Left lung (tissue), 10 donors: ENCODE measurements around the gene ZNF526. TPM values are rescaled to one million over a fixed set of nuclear protein-coding genes. Genes with fewer than 3 reads are reported as not detected.

ENCODE experiments used
- ATAC-seq: fragments of 200-7000 bp; cut with Tn5 transposase; one replicate; pipeline ENCODE4 v1.9.1; 2020; ENCODE audit warnings: moderate library complexity
- DNase-seq, 4 donors: peaks; one replicate each; pipeline ENCODE4 v3.0.0-alpha.2; 2013 to 2020
- H3K27ac ChIP-seq, 2 donors: fragments of 200-600 bp; sonication (generic) in 1 of 2; one replicate each; pipeline versions ENCODE4 v1.5.0 to v1.8.0; 2020 to 2021
- H3K27me3 ChIP-seq, 2 donors: fragments of 200-600 bp; sonication (generic) in 1 of 2; one replicate each; pipeline versions ENCODE4 v1.5.0 to v1.8.0; 2020 to 2021
- H3K36me3 ChIP-seq, 2 donors: fragments of 200-600 bp; sonication (generic) in 1 of 2; one replicate each; pipeline versions ENCODE4 v1.5.0 to v1.8.0; 2020 to 2021
- H3K4me1 ChIP-seq, 2 donors: fragments of 200-600 bp; one replicate each; pipeline ENCODE4 v1.8.0; 2021
- H3K4me3 ChIP-seq, 2 donors: fragments of 200-600 bp; sonication (generic) in 1 of 2; one replicate each; pipeline versions ENCODE4 v1.5.0 to v1.8.0; 2020 to 2021; ENCODE audit warnings: mild to moderate bottlenecking in 1 of 2
- H3K9me3 ChIP-seq, 2 donors: fragments of 200-600 bp; sonication (generic) in 1 of 2; one replicate each; pipeline versions ENCODE4 v1.5.0 to v1.8.0; 2020 to 2021
- intact Hi-C, 2 donors: fragments of 100-400 bp; cut with DNase I; formaldehyde crosslinking; loops; one replicate each; pipeline versions ENCODE4 v1.11.2 to v1.14.2; 2022
- polyA plus RNA-seq, 6 donors: library from polyadenylated mRNA; unstranded; fragments of 120-200 nt; gene quantifications; one replicate each; pipeline ENCODE4 v1.2.1, GENCODE V29; 2013; ENCODE audit not compliant: insufficient read length in 6 of 6
- total RNA-seq, 2 donors: library from RNA; stranded (reverse); fragmentation: NEBNext Ultra II Directional; extraction: Animal tissue kit (Norgen Biotek cat#: 25700); gene quantifications; one replicate each; pipeline ENCODE4 v1.2.1, GENCODE V29; 2021
- TF ChIP-seq, protein P1 (sequence below), 2 donors: fragments of 200-600 bp; sonication (generic) in 1 of 2; IDR thresholded peaks; one replicate each; pipeline versions ENCODE4 v1.5.0 to v1.8.0; 2021; ENCODE audit warnings: antibody characterized with exemption in 2 of 2
- donor health status: DM: no; HTN: yes; CAD: no.
- donor health status: DM: no; HTN: no; CAD: no.

ZNF526 gene
- total and polyA plus RNA-seq, 8 donors, result 8.1 to 12.7 (median 9.1) TPM

DNA sequence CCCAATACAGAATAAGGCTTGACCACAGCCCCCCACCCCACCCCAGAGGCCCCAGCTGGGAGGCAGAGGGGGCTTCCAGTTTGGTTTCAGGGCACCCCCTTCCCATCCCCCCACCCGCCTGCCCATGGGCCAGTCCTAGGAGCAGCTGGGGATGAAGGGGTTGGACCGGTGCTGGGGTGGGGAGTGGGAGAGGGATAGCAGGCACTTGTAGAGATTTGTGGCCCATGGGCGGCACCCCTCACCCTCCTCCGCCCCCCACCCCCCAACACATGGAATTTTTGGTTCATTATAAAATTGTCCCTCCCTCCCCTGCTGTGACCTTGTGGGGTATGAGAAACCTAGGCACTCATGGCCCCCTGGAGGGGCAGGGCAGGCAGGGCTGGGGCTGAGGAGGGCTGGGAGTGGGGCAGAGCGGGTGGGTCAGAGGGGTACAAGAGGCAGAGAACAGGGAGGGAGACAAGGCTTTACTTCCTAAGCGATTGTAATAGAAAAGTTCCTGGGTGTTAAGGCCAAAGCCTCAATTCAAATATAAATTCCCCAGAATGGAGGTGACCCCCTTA is 27.6 kb downstream of the ZNF526 start:
- peaks cover 0 to 23% of the 10 kb centered on the region in 2 donors for H3K36me3 ChIP-seq
- H3K9me3 ChIP-seq, result no peaks in the 10 kb centered on the region
- DNase-seq (no peak), ATAC-seq (no peak)
- peak overlapping the region in 1 of 2 donors; percentile 16 for H3K27ac ChIP-seq
- TF ChIP-seq, protein P1, sequence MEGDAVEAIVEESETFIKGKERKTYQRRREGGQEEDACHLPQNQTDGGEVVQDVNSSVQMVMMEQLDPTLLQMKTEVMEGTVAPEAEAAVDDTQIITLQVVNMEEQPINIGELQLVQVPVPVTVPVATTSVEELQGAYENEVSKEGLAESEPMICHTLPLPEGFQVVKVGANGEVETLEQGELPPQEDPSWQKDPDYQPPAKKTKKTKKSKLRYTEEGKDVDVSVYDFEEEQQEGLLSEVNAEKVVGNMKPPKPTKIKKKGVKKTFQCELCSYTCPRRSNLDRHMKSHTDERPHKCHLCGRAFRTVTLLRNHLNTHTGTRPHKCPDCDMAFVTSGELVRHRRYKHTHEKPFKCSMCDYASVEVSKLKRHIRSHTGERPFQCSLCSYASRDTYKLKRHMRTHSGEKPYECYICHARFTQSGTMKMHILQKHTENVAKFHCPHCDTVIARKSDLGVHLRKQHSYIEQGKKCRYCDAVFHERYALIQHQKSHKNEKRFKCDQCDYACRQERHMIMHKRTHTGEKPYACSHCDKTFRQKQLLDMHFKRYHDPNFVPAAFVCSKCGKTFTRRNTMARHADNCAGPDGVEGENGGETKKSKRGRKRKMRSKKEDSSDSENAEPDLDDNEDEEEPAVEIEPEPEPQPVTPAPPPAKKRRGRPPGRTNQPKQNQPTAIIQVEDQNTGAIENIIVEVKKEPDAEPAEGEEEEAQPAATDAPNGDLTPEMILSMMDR (IDR thresholded peaks at IDR 0.05), result no peak
- H3K4me1 ChIP-seq, result peaks cover 32 to 56% of the 10 kb centered on the region in 2 donors
- H3K4me3 ChIP-seq, result no peak overlapping the region
- no peaks in the 10 kb centered on the region for H3K27me3 ChIP-seq
- intact Hi-C loops, result no loop called here

DNA sequence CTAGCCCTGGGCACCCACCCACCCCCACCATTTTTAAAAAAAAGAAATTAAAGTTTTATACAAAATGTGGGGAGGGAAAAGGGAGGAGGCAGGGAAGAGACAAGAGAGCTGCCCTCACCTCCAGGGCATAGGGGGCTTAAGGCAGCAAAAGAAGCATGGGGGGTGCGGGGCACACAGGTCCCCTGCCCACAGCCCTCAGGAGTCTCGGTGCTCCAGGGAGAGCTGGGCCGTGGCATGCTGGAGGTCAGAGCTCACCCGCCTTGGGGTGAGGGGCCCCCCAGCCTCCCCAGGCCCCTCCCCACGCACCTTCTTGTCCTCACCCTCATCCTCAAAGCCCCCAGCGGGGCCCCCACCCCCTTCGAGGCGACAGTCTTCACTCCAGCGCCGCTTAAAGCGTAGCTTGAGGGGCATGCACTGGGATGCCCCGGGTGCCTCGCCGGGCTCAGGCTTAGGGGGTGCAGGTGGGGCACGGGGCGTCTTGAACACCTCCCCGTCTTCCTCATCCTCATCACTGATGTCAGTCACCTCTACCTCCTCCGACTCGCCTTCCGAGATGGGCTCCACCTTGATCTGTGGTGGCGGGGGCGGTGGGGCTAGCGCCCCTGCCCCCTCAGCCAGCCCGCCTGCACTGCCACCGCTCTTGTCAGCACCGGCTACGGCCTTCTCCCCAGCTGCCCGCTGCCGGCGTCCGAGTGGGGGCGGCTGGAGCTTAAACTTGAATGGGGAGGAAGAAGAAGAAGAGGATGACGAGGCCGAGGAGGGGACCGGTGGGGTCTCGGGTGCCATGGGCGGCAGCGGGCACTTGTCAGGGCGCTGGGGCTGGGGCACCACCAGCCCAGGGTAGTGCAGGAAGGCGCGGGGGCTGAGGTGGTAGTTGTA is 28.4 kb downstream of the ZNF526 start:
- Histone ChIP-seq H3K9me3 (no peaks in the 10 kb centered on the region), H3K4me1 (peaks cover 34 to 59% of the 10 kb centered on the region in 2 donors), H3K27me3 (no peaks in the 10 kb centered on the region), H3K27ac (no peak overlapping the region), H3K4me3 (no peak overlapping the region), H3K36me3 (peaks cover 0 to 23% of the 10 kb centered on the region in 2 donors)
- TF ChIP-seq, protein P1 (IDR thresholded peaks at IDR 0.05), result no peak
- DNase-seq (no peak), ATAC-seq (no peak)
- intact Hi-C loops, result no loop called here

DNA sequence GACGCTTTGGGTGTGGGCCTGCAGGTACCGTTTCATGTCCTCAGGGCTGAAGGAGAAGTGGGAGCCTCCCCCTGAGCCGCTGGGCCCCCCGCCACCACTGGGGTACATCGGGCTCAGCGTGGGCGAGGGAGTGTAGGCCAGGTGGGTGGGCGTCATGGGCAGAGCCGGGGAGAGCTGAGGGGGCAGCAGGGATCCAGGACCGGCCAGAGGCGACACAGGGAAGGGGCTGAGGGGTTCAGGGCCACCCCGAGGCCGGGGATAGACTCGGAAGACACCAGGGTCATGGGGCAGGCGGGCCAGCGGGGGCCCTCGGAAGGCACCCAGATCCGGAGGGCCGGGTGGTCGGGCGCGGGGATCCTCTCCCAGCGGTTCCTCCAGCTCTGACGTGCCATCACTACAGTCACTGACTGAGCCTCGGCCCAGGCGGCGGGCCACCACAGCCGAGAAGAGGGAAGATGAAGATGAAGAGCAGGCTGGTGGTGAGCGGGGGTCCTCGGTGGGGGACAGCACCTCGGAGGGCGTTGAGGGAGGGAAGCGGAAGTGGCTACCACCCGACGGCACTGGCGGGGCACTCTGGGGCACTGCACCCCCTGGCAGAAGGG is 29.1 kb downstream of the ZNF526 start:
- Histone ChIP-seq H3K4me1 (peaks cover 34 to 51% of the 10 kb centered on the region in 2 donors), H3K27me3 (no peaks in the 10 kb centered on the region), H3K36me3 (peaks cover 0 to 23% of the 10 kb centered on the region in 2 donors), H3K9me3 (no peaks in the 10 kb centered on the region), H3K4me3 (no peak overlapping the region), H3K27ac (peak overlapping the region; percentile 8 to 98)
- intact Hi-C loops, result no loop called here
- DNase-seq, result no peak
- TF ChIP-seq, protein P1 (IDR thresholded peaks at IDR 0.05), result no peak
- ATAC-seq, result no peak

DNA sequence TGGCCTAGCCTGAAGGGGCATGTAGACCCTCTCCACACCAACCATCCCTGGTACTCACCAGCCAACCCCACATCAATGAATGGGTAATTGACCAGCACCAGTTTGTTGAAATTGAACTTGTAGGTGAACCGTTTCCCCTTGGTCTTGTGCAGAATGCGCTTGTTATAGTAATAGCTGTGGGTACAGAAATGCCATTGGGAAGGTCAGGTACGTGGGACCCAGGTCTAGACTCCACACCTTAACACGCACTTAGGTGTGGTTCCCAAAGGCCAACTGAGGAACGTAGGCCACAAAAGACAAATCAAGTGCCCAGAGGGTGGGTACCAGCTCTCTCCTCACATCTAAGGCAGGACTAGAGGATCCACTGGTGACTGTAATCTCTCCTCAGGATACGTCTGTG is 29.7 kb downstream of the ZNF526 start:
- Histone ChIP-seq H3K9me3 (no peaks in the 10 kb centered on the region), H3K36me3 (peaks cover 0 to 23% of the 10 kb centered on the region in 2 donors), H3K27ac (peak overlapping the region; percentile 51 to 98), H3K27me3 (no peaks in the 10 kb centered on the region), H3K4me3 (no peak overlapping the region), H3K4me1 (peaks cover 34 to 50% of the 10 kb centered on the region in 2 donors)
- DNase-seq (no peak), ATAC-seq (no peak)
- intact Hi-C loops, result loop anchor here in 1 of 2 donors (5.0 kb wide), 1 partner anchor 38 kb away; no protein-coding TSS in a partner anchor
- TF ChIP-seq, protein P1 (IDR thresholded peaks at IDR 0.05), result no peak
